Measurements from ENCODE around the gene NR2C1.
"Not testable (repeated sequence)": the region's sequence is repeated elsewhere in the genome, so short reads cannot be mapped to it uniquely, and the experiment has no call there.

Gene NR2C1

GRCh38 chr12:94997726-94998125 is 75.7 kb downstream of the NR2C1 start:
- no peak for DNase-seq

DNA sequence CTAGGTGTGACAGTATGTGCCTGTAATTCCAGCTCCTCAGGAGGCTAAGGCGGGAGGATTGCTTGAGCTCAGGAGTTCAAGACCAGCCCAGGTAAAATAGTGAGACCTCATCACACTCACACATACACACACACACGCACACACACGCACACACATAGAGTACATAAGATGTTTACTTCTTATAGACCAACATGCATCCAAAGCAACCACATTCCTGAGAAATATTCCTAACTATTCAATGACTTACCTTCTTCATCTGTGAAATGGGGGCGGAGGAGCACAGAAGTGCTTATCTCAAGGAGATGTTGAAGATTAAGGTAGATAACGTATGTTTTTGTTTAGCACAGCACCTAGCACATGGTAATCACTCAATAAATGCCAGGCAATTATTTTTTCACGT is 76.4 kb downstream of the NR2C1 start:
- no peak for DNase-seq

GRCh38 chr12:94994312-94994711 is 79.1 kb downstream of the NR2C1 start:
- no peak for DNase-seq

DNA sequence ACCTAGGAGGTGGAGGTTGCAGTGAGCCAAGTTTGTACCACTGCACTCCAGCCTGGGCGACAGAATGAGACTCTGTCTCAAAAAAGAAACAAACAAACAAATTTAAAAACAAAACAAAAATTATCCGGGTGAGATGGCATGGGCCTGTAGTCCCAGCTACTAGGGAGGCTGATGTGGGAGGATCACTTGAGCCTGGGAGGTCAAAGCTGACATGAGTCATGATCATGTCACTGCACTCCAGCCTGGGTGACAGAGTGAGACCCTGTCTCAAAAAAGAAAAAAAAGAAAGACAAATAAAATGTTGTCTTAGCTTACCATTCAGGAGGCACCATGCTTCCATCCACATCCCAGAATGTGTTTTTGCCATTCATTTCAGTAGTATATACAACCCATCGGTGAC is 79.6 kb downstream of the NR2C1 start:
- DNase-seq, result not testable (repeated sequence)

- DNase-seq, result no peak
Measured at GRCh38 chr12:94990222-94990621, 83.2 kb downstream of the NR2C1 start.

GRCh38 chr12:94988471-94988870 is 84.9 kb downstream of the NR2C1 start:
- DNase-seq, result no peak

- DNase-seq, result no peak
Measured at GRCh38 chr12:94987801-94988200, 85.6 kb downstream of the NR2C1 start.

- no peak for DNase-seq
Measured at GRCh38 chr12:94987076-94987669, 86.2 kb downstream of the NR2C1 start.

DNA sequence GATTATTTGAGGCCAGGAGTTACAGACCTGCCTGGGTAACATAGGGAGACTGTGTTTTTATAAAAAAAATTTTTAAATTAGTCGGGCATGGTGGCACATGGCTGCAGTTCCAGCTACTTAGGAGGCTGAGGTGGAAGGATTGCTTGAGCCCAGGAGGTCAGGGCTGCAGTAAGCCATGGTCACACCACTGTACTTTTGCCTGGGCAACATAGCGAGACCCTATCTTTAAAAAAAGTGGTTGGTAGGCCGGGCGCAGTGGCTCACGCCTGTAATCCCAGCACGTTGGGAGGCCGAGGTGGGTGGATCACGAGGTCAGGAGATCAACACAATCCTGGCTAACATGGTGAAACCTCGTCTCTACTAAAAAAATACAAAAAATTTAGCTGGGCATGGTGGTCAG is 88.3 kb downstream of the NR2C1 start:
- not testable (repeated sequence) for DNase-seq

DNA sequence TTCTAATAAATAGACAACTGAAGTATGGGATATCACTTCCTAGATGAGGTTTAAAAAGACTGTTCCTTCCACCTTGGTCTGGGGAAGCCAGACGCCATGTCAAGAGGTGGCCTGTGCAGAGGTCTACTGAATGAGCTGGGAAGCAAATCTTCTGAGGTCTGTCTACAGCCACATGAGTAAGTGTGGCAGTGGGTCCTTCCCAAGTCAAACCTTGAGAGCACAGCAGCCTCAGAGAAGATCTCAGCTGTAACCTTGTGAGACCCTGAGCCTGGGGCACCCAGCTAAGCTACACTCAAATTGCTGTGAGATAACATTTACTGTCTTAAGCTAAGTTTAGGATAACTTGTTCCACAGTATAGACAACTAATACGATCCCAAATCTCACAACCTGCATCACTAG is 90.1 kb downstream of the NR2C1 start:
- DNase-seq, result no peak

GRCh38 chr12:94982456-94982855 is 91.0 kb downstream of the NR2C1 start:
- no peak for DNase-seq

- no peak for DNase-seq
Measured at GRCh38 chr12:94980577-94980976, 92.8 kb downstream of the NR2C1 start.

DNA sequence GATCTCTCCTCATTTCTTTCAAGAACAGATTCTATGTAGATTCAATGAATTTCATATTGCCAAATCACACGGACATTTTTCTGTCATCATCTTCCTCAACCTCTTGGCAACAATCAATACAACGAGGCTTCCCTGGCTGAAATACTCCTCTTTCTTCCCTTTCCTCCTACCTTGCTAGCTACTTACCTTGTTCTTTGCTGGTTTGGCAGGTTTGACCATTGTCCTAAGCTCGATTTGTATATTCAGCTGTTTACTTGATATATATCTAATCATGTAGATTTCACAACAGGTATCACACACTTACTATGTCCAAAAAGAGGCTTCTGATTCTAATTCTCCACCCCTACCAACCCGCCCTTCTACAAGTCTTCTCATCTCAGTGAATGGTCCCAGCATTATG is 93.5 kb downstream of the NR2C1 start:
- DNase-seq, result no peak

- no peak for DNase-seq
Measured at GRCh38 chr12:94977766-94978468, 95.5 kb downstream of the NR2C1 start.

- DNase-seq, result no peak
Measured at GRCh38 chr12:94973221-94973620, 100.2 kb downstream of the NR2C1 start.

DNA sequence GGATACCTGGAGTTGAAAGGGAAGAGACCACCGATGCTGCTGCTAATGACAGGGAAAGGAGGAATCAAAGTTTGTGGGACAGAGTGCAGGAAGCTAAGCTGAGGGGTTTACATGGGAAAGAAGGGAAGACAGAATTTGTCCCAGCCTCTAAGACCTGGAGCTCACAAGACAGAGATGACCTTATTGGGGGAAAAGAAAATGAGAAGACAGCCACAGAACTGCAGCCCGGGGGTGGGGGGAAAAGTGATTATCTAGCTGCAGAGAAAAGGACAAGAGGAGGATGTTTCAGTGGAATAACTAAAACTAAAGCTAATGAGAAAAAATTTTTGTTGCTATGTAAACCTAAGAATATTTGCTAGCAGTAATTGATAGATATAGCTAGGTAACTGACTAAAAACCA is 100.6 kb downstream of the NR2C1 start:
- DNase-seq, result no peak

DNA sequence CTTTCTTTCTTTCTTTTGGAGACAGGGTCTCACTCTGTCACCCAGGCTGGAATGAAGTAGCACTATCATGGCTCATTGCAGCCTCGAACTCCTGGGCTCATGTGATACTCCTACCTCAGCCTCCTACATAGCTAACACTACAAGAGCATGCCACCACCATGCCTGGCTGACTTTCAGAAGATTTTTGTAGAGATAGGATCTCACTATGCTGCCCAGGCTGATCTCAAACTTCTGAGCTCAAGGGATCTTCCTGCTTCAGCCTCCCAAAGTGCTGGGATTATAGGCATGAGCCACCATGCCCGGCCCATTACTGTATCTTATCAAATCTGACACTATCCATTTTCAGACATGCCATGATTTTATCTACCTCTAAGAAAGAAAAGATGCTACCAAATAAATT is 101.5 kb downstream of the NR2C1 start:
- no peak for DNase-seq

DNA sequence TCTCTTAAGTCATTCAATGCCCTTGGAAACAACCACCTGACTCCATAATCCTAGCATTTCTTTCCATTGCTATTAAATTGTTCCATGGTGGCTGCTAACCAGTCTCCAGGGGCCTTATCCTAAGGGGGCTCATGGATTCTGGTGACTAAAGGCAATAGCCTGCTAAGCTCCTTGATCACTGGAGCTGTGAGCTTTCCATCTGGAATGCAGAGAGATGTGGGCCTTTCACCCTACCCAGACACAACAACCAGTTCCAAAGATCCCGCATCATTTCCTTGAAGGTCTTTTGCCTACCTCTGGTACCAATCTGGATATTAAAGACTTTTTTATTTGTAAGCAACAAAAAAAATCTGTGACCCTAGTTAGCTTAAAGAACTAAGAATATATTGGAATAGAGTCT is 102.9 kb downstream of the NR2C1 start:
- no peak for DNase-seq
